GM12874 (cell line): ENCODE measurements around the gene ELAC1.

Experiments used
- CTCF ChIP-seq: IDR thresholded peaks from 2 replicates; pipeline ENCODE4 v1.5.1; 2011; ENCODE audit warnings: low read depth, mild to moderate bottlenecking, control low read depth, low read length, moderate library complexity; ENCODE audit not compliant: insufficient read depth

The ELAC1 gene

GRCh38 chr18:50992351-50992762 lies 24.5 kb downstream of the ELAC1 start:
- no peak for TF ChIP-seq CTCF

- TF ChIP-seq CTCF: no peak
These were observed 26.2 kb downstream of the ELAC1 start for GRCh38 chr18:50994031-50994430.

GRCh38 chr18:51006061-51006818 lies 38.4 kb downstream of the ELAC1 start:
- TF ChIP-seq CTCF: no peak

- TF ChIP-seq CTCF: no peak
These were observed 39.3 kb downstream of the ELAC1 start for GRCh38 chr18:51006948-51007789.

DNA sequence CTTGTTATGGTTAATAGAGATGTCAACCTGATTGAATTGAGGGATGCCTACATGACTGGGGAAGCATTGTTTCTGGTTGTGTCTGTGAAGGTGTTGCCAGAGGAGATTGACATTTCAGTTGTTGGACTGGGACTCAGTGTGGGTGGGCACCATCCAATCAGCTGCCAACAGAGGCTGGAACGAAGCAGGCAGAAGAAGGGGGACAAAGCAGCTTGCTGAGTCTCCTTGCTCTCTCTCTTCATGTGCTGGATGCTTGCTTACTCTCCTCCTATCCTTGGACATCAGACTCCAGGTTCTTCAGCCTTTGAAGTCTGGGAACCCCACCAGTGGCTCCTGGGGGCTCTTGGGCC lies 39.9 kb downstream of the ELAC1 start:
- TF ChIP-seq CTCF: no peak

- TF ChIP-seq CTCF: no peak
These were observed 41.2 kb downstream of the ELAC1 start for GRCh38 chr18:51009072-51009471.

DNA sequence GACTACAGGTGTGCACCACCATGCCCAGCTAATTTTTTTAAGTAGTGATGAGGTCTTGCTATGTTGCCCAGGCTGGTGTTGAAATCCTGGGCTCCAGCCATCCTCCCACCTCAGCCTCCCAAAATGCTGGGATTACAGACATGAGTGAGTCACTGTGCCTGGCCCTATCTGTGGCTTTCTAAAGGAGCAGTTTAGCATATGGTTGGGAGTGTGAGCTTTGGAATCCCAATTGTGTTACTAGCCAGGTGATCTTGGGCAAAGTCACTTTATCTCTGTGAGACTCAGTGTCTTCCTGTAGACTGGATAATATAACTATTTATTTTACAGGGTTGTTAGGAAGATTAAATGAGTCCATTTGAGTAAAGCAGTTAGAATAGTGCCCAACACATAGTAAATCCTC lies 42.4 kb downstream of the ELAC1 start:
- TF ChIP-seq CTCF: no peak
